ES-I3 (cell line): ENCODE results near the gene ROBO1.

Experiments used
- H3K36me3 ChIP-seq: 2 replicates; pipeline ENCODE4 v1.6.1; 2013; ENCODE audit warnings: mild to moderate bottlenecking, low read length, control low read depth, moderate library complexity; ENCODE audit not compliant: insufficient read depth
- H3K4me1 ChIP-seq: 2 replicates; pipeline ENCODE4 v1.6.1; 2013; ENCODE audit warnings: mild to moderate bottlenecking, control low read depth, low read length; ENCODE audit not compliant: insufficient read depth
- H3K9ac ChIP-seq: 2 replicates; pipeline ENCODE4 v1.6.1; 2013; ENCODE audit warnings: low read depth, mild to moderate bottlenecking, low read length, moderate library complexity
- H3K9me3 ChIP-seq: 2 replicates; pipeline ENCODE4 v1.6.1; 2013; ENCODE audit warnings: mild to moderate bottlenecking, low read length, moderate library complexity; ENCODE audit not compliant: control insufficient read depth, insufficient read depth

Gene ROBO1

GRCh38 chr3:79097964-79098660 is 669.7 kb downstream of the ROBO1 start:
- H3K9me3 ChIP-seq = no peaks in the 10 kb centered on the region
- H3K36me3 ChIP-seq = no peaks in the 10 kb centered on the region
- H3K4me1 ChIP-seq = no peaks in the 10 kb centered on the region
- no peak overlapping the region for H3K9ac ChIP-seq

- Histone ChIP-seq H3K9me3 (no peaks in the 10 kb centered on the region), H3K36me3 (no peaks in the 10 kb centered on the region), H3K9ac (no peak overlapping the region), H3K4me1 (no peaks in the 10 kb centered on the region)
These were observed 673.1 kb downstream of the ROBO1 start for GRCh38 chr3:79094654-79095053.

- no peaks in the 10 kb centered on the region for H3K9me3 ChIP-seq
- H3K36me3 ChIP-seq = no peaks in the 10 kb centered on the region
- no peak overlapping the region for H3K9ac ChIP-seq
- peaks cover 10% of the 10 kb centered on the region; the same call in 1 of the 2 replicates for H3K4me1 ChIP-seq
These were observed 681.3 kb downstream of the ROBO1 start for GRCh38 chr3:79086514-79086913.

- no peak overlapping the region for H3K9ac ChIP-seq
- no peaks in the 10 kb centered on the region for H3K9me3 ChIP-seq
- peaks cover 10% of the 10 kb centered on the region; the same call in 1 of the 2 replicates for H3K4me1 ChIP-seq
- H3K36me3 ChIP-seq = no peaks in the 10 kb centered on the region
These were observed 682.6 kb downstream of the ROBO1 start for GRCh38 chr3:79085171-79085570.

GRCh38 chr3:79081335-79081734 is 686.5 kb downstream of the ROBO1 start:
- Histone ChIP-seq H3K36me3 (no peaks in the 10 kb centered on the region), H3K4me1 (no peaks in the 10 kb centered on the region), H3K9ac (no peak overlapping the region), H3K9me3 (no peaks in the 10 kb centered on the region)

- no peaks in the 10 kb centered on the region for H3K36me3 ChIP-seq
- H3K4me1 ChIP-seq = no peaks in the 10 kb centered on the region
- no peaks in the 10 kb centered on the region for H3K9me3 ChIP-seq
- no peak overlapping the region for H3K9ac ChIP-seq
These were observed 693.2 kb downstream of the ROBO1 start for GRCh38 chr3:79074558-79074957.

- Histone ChIP-seq H3K4me1 (peaks cover 15% of the 10 kb centered on the region), H3K9ac (no peak overlapping the region), H3K36me3 (no peaks in the 10 kb centered on the region), H3K9me3 (no peaks in the 10 kb centered on the region)
These were observed 700.1 kb downstream of the ROBO1 start for GRCh38 chr3:79067734-79068133.

GRCh38 chr3:79066481-79066880 is 701.3 kb downstream of the ROBO1 start:
- H3K9me3 ChIP-seq = no peaks in the 10 kb centered on the region
- no peak overlapping the region for H3K9ac ChIP-seq
- no peaks in the 10 kb centered on the region for H3K36me3 ChIP-seq
- H3K4me1 ChIP-seq = peaks cover 15% of the 10 kb centered on the region

- H3K9ac ChIP-seq = no peak overlapping the region
- no peaks in the 10 kb centered on the region for H3K9me3 ChIP-seq
- H3K36me3 ChIP-seq = no peaks in the 10 kb centered on the region
- H3K4me1 ChIP-seq = peaks cover 15% of the 10 kb centered on the region
These were observed 704.2 kb downstream of the ROBO1 start for GRCh38 chr3:79063624-79064023.

- Histone ChIP-seq H3K4me1 (no peaks in the 10 kb centered on the region), H3K36me3 (no peaks in the 10 kb centered on the region), H3K9me3 (no peaks in the 10 kb centered on the region; the same call in 1 of the 2 replicates), H3K9ac (no peak overlapping the region)
These were observed 710.0 kb downstream of the ROBO1 start for GRCh38 chr3:79057756-79058155.

GRCh38 chr3:79056498-79056897 is 711.3 kb downstream of the ROBO1 start:
- Histone ChIP-seq H3K4me1 (no peaks in the 10 kb centered on the region), H3K36me3 (no peaks in the 10 kb centered on the region), H3K9ac (no peak overlapping the region), H3K9me3 (no peaks in the 10 kb centered on the region; the same call in 1 of the 2 replicates)

- Histone ChIP-seq H3K36me3 (no peaks in the 10 kb centered on the region), H3K9me3 (no peaks in the 10 kb centered on the region; the same call in 1 of the 2 replicates), H3K4me1 (no peaks in the 10 kb centered on the region), H3K9ac (no peak overlapping the region)
These were observed 715.6 kb downstream of the ROBO1 start for GRCh38 chr3:79052054-79052681.

- Histone ChIP-seq H3K4me1 (no peaks in the 10 kb centered on the region), H3K36me3 (no peaks in the 10 kb centered on the region), H3K9me3 (no peaks in the 10 kb centered on the region; the same call in 1 of the 2 replicates), H3K9ac (no peak overlapping the region)
These were observed 720.2 kb downstream of the ROBO1 start for GRCh38 chr3:79047581-79047980.

GRCh38 chr3:79041621-79042020 is 726.2 kb downstream of the ROBO1 start:
- H3K36me3 ChIP-seq = no peaks in the 10 kb centered on the region

GRCh38 chr3:79040701-79041100 is 727.1 kb downstream of the ROBO1 start:
- no peaks in the 10 kb centered on the region for H3K4me1 ChIP-seq
- H3K9me3 ChIP-seq = no peaks in the 10 kb centered on the region
- H3K9ac ChIP-seq = no peak overlapping the region
- H3K36me3 ChIP-seq = no peaks in the 10 kb centered on the region

More at GRCh38 chr3:79041621-79042020, 726.2 kb downstream of the ROBO1 start:
- Histone ChIP-seq H3K9me3 (no peaks in the 10 kb centered on the region), H3K9ac (no peak overlapping the region), H3K4me1 (no peaks in the 10 kb centered on the region)
